WTC11 (cell line): ENCODE data around the gene ZNF830.

Source experiments
- CREB1 ChIP-seq: sonication (generic); formaldehyde crosslinking; IDR thresholded peaks from 2 replicates; pipeline ENCODE4 v1.8.0; 2023; ENCODE audit warnings: mild to moderate bottlenecking, missing genetic modification reagents
- CTCF ChIP-seq: fragments of 200-600 bp; IDR thresholded peaks from 2 replicates; pipeline ENCODE4 v1.8.0; 2022; ENCODE audit warnings: antibody characterized with exemption
- ESRRA ChIP-seq: sonication (generic); formaldehyde crosslinking; IDR thresholded peaks from 2 replicates; pipeline ENCODE4 v1.8.1; 2022; ENCODE audit warnings: mild to moderate bottlenecking, missing genetic modification reagents, borderline replicate concordance
- MYBL2 ChIP-seq: sonication (generic); formaldehyde crosslinking; IDR thresholded peaks from 2 replicates; pipeline ENCODE4 v1.8.1; 2023; ENCODE audit warnings: mild to moderate bottlenecking, moderate library complexity, missing genetic modification reagents
- SMAD3 ChIP-seq: sonication (generic); formaldehyde crosslinking; IDR thresholded peaks from 2 replicates; pipeline ENCODE4 v1.8.0; 2022; ENCODE audit warnings: missing genetic modification reagents, mild to moderate bottlenecking, borderline replicate concordance
- SMAD4 ChIP-seq: sonication (generic); formaldehyde crosslinking; IDR thresholded peaks from 2 replicates; pipeline ENCODE4 v1.8.0; 2022; ENCODE audit warnings: mild to moderate bottlenecking, missing genetic modification reagents
- STAT6 ChIP-seq: sonication (generic); formaldehyde crosslinking; conservative IDR thresholded peaks from 2 replicates; pipeline ENCODE4 v1.8.1; 2023; ENCODE audit warnings: mild to moderate bottlenecking, low read depth, missing genetic modification reagents, moderate library complexity
- TCF7 ChIP-seq: sonication (generic); formaldehyde crosslinking; IDR thresholded peaks from 2 replicates; pipeline ENCODE4 v1.8.0; 2022; ENCODE audit warnings: mild to moderate bottlenecking, low read depth, missing genetic modification reagents, moderate library complexity
- ZNF317 ChIP-seq: sonication (generic); formaldehyde crosslinking; IDR thresholded peaks from 2 replicates; pipeline ENCODE4 v1.8.1; 2023; ENCODE audit warnings: low read depth, mild to moderate bottlenecking, moderate library complexity, missing genetic modification reagents, borderline replicate concordance
- ZNF512 ChIP-seq: sonication (generic); formaldehyde crosslinking; IDR thresholded peaks from 2 replicates; pipeline ENCODE4 v1.8.1; 2022; ENCODE audit warnings: missing genetic modification reagents, borderline replicate concordance
- TF ChIP-seq, protein P1 (sequence below): sonication (generic); formaldehyde crosslinking; IDR thresholded peaks from 2 replicates; pipeline ENCODE4 v1.8.1; 2022; ENCODE audit warnings: mild to moderate bottlenecking, moderate library complexity, missing genetic modification reagents
- TF ChIP-seq, protein P2 (sequence below): fragments of 250-450 bp; sonication (Bioruptor Pico); IDR thresholded peaks from 2 replicates; pipeline ENCODE4 v1.9.0; 2021; ENCODE audit warnings: mild to moderate bottlenecking

- TF ChIP-seq SMAD3: no peak
- TF ChIP-seq, protein P1, sequence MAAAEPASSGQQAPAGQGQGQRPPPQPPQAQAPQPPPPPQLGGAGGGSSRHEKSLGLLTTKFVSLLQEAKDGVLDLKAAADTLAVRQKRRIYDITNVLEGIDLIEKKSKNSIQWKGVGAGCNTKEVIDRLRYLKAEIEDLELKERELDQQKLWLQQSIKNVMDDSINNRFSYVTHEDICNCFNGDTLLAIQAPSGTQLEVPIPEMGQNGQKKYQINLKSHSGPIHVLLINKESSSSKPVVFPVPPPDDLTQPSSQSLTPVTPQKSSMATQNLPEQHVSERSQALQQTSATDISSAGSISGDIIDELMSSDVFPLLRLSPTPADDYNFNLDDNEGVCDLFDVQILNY (CRISPR knock-in tag): no peak
- TF ChIP-seq CTCF: no peak
- TF ChIP-seq, protein P2, sequence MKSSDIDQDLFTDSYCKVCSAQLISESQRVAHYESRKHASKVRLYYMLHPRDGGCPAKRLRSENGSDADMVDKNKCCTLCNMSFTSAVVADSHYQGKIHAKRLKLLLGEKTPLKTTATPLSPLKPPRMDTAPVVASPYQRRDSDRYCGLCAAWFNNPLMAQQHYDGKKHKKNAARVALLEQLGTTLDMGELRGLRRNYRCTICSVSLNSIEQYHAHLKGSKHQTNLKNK (CRISPR knock-in tag): no peak
- no peak for TF ChIP-seq CREB1 (CRISPR knock-in tag)
- TF ChIP-seq ZNF512 (CRISPR knock-in tag): no peak
- no peak for TF ChIP-seq MYBL2 (CRISPR knock-in tag)
- no peak for TF ChIP-seq SMAD4 (CRISPR knock-in tag)
- TF ChIP-seq ESRRA (CRISPR knock-in tag): no peak
- no peak for TF ChIP-seq STAT6 (CRISPR knock-in tag)
- TF ChIP-seq ZNF317 (CRISPR knock-in tag): no peak
- TF ChIP-seq TCF7 (CRISPR knock-in tag): no peak
Measured at GRCh38 chr17:34990921-34991365, 29.6 kb downstream of the ZNF830 start.
